ENCODE measurements around the gene ASPHD2.

DNA sequence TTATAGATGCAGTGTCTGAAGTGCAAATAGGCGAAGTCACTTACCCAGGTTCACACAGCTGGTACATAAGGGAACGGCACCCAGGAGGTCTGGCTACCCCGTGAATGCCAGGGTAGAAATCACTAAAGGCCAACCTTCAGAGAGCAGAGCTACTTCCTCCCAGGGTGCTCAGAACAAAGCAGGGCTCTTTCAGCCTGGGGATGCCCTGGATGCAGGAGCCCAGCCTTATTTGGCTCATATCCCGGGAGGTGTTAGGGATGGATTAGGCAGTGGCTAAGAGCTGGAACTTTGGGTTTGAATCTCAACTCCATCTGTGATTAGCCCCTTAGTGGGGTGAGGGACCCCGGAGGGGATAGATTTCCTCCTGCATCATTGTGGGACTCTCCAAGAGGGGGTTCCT, 33.1 kb upstream of the ASPHD2 start:
- no peak for TF ChIP-seq CTCF (conservative IDR thresholded peaks at IDR 0.05)
- TF ChIP-seq EZH2 (IDR thresholded peaks at IDR 0.05; ENCODE audit: low read depth) = no peak

Measured in PC-9 (cell line).